Neural progenitor cell (in vitro differentiated cells): Measurements from ENCODE around the gene SBF1. TPM values are rescaled to one million over a fixed set of nuclear protein-coding genes. Genes with fewer than 3 reads are reported as not detected.

Source experiments
- DNase-seq: peaks from one replicate; pipeline ENCODE4 v3.0.0-alpha.2; 2016; ENCODE audit warnings: low spot score
- H2AFZ ChIP-seq: fragments of 200-600 bp; sonication (generic); replicated peaks from 2 replicates; pipeline ENCODE4 v1.6.1; 2016; ENCODE audit warnings: antibody characterized with exemption
- H3F3A ChIP-seq: fragments of 200-600 bp; sonication (generic); 2 replicates; pipeline ENCODE4 v1.6.1; 2016; ENCODE audit warnings: antibody characterized with exemption, low read depth
- H3K27ac ChIP-seq: fragments of 200-600 bp; sonication (generic); 2 replicates; pipeline ENCODE4 v1.5.1; 2016; ENCODE audit warnings: mild to moderate bottlenecking
- H3K27me3 ChIP-seq: fragments of 200-600 bp; sonication (generic); 2 replicates; pipeline ENCODE4 v1.6.1; 2016; ENCODE audit warnings: mild to moderate bottlenecking, moderate library complexity
- H3K36me3 ChIP-seq: fragments of 200-600 bp; sonication (generic); 2 replicates; pipeline ENCODE4 v1.5.1; 2016
- H3K4me1 ChIP-seq: fragments of 200-600 bp; sonication (generic); 2 replicates; pipeline ENCODE4 v1.6.1; 2016; ENCODE audit warnings: mixed run types
- H3K4me2 ChIP-seq: fragments of 200-600 bp; sonication (generic); 2 replicates; pipeline ENCODE4 v1.6.1; 2016
- H3K4me3 ChIP-seq: fragments of 200-600 bp; sonication (generic); 2 replicates; pipeline ENCODE4 v1.5.1; 2016
- H3K79me2 ChIP-seq: fragments of 200-600 bp; sonication (generic); 2 replicates; pipeline ENCODE4 v1.6.1; 2016; ENCODE audit warnings: low read depth
- H3K9ac ChIP-seq: fragments of 200-600 bp; sonication (generic); 2 replicates; pipeline ENCODE4 v1.6.1; 2016
- H3K9me3 ChIP-seq: fragments of 200-600 bp; sonication (generic); 2 replicates; pipeline ENCODE4 v1.5.1; 2016; ENCODE audit warnings: low read depth
- H4K20me1 ChIP-seq: fragments of 200-600 bp; sonication (generic); 2 replicates; pipeline ENCODE4 v1.6.1; 2016; ENCODE audit warnings: low read depth
- H3K27ac Mint-ChIP-seq: 3 replicates; pipeline ENCODE4 v1.8.0; 2021; ENCODE audit warnings: mixed read lengths
- H3K27me3 Mint-ChIP-seq: 2 replicates; pipeline ENCODE4 v1.8.0; 2022; ENCODE audit warnings: low read depth, mild to moderate bottlenecking, inconsistent platforms, moderate library complexity, mixed read lengths; ENCODE audit not compliant: insufficient read depth
- H3K36me3 Mint-ChIP-seq: 3 replicates; pipeline ENCODE4 v1.8.0; 2021; ENCODE audit warnings: mixed read lengths
- H3K4me1 Mint-ChIP-seq: 3 replicates; pipeline ENCODE4 v1.8.0; 2021; ENCODE audit warnings: mixed read lengths
- H3K4me3 Mint-ChIP-seq: 3 replicates; pipeline ENCODE4 v1.8.0; 2021; ENCODE audit warnings: mild to moderate bottlenecking, moderate library complexity, mixed read lengths
- H3K9me3 Mint-ChIP-seq: 3 replicates; pipeline ENCODE4 v1.8.0; 2020; ENCODE audit warnings: mixed read lengths
- EZH2 ChIP-seq: fragments of 200-600 bp; sonication (generic); IDR thresholded peaks from 2 replicates; pipeline ENCODE4 v1.6.1; 2017; ENCODE audit warnings: antibody characterized with exemption, mild to moderate bottlenecking, moderate library complexity
- EZH2phosphoT487 ChIP-seq: fragments of 200-600 bp; sonication (generic); IDR thresholded peaks from 2 replicates; pipeline ENCODE4 v1.6.1; 2017; ENCODE audit warnings: antibody characterized with exemption
- total RNA-seq: library from RNA; depleted of rRNA; stranded (reverse); fragments of >200 nt; gene quantifications from 2 replicates; pipeline ENCODE4 v1.2.3, GENCODE V29; 2015; ENCODE audit warnings: low replicate concordance
- TF ChIP-seq, protein P1 (sequence below): fragments of 200-600 bp; sonication (generic); IDR thresholded peaks from 2 replicates; pipeline ENCODE4 v1.5.1; 2017; ENCODE audit warnings: antibody characterized with exemption, mild to moderate bottlenecking

The SBF1 gene
- total RNA-seq, 1 donor from 2014 or later, result 25.8 TPM

DNA sequence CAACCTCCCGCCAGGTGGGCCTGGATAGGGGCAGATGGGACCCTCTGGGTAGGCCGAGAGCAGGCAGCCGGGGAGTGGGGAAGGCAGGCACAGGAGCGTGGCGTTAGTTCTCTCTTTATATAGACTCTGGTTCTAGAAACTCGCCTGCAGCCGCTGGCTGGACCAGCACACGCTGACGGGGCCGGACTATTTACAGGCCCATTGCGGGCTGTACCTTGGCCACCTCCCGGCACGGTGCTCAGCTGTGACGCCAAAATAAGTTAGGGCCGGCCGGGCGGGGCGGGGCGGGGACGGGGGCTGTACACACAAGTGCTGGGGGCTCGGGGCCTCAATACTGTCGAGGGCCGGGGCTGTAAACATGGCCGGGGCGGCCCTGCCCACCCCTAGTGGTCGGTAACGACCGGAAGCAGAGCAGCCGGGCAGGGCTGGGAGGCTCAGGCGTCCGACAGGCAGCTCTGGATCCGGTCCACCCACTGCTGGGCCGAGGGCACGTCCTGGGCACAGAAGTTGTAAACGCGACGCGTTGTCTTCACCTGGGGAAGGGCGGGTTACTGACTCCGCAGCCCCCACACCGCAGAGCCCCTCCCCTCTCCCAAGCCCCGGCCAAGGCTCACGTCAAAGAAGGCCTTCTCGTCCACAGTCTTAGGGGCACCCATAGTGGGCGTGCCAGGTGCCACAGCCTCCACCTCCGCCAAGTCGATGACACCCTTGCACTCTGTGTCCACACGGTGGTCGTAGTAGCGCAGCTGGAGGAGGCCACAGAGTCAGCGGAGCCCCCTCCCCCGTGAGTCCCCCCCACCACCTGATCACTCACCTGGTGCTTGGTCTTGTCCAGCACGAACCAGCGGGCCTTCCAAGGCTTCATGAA is 27.9 kb downstream of the SBF1 start:
- Histone ChIP-seq H3K4me2 (no peak overlapping the region), H3K4me1 (no peaks in the 10 kb centered on the region), H3F3A (peaks cover 13% of the 10 kb centered on the region), H3K27ac (peak overlapping the region; percentile 20), H3K9me3 (no peaks in the 10 kb centered on the region), H3K4me3 (no peak overlapping the region), H3K79me2 (no peaks in the 10 kb centered on the region), H3K36me3 (no peaks in the 10 kb centered on the region), H3K9ac (no peak overlapping the region), H2AFZ (no peak overlapping the region), H3K27me3 (no peaks in the 10 kb centered on the region), H4K20me1 (peaks cover 36% of the 10 kb centered on the region)
- Mint-ChIP-seq H3K27me3 (peaks cover 6% of the 10 kb centered on the region), H3K4me1 (peaks cover 2% of the 10 kb centered on the region), H3K4me3 (no peak overlapping the region), H3K36me3 (peaks cover 22% of the 10 kb centered on the region), H3K9me3 (no peaks in the 10 kb centered on the region), H3K27ac (no peak overlapping the region)
- DNase-seq, result no peak
- TF ChIP-seq EZH2phosphoT487 (no peak), EZH2 (no peak)
- TF ChIP-seq, protein P1, sequence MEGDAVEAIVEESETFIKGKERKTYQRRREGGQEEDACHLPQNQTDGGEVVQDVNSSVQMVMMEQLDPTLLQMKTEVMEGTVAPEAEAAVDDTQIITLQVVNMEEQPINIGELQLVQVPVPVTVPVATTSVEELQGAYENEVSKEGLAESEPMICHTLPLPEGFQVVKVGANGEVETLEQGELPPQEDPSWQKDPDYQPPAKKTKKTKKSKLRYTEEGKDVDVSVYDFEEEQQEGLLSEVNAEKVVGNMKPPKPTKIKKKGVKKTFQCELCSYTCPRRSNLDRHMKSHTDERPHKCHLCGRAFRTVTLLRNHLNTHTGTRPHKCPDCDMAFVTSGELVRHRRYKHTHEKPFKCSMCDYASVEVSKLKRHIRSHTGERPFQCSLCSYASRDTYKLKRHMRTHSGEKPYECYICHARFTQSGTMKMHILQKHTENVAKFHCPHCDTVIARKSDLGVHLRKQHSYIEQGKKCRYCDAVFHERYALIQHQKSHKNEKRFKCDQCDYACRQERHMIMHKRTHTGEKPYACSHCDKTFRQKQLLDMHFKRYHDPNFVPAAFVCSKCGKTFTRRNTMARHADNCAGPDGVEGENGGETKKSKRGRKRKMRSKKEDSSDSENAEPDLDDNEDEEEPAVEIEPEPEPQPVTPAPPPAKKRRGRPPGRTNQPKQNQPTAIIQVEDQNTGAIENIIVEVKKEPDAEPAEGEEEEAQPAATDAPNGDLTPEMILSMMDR, result no peak

DNA sequence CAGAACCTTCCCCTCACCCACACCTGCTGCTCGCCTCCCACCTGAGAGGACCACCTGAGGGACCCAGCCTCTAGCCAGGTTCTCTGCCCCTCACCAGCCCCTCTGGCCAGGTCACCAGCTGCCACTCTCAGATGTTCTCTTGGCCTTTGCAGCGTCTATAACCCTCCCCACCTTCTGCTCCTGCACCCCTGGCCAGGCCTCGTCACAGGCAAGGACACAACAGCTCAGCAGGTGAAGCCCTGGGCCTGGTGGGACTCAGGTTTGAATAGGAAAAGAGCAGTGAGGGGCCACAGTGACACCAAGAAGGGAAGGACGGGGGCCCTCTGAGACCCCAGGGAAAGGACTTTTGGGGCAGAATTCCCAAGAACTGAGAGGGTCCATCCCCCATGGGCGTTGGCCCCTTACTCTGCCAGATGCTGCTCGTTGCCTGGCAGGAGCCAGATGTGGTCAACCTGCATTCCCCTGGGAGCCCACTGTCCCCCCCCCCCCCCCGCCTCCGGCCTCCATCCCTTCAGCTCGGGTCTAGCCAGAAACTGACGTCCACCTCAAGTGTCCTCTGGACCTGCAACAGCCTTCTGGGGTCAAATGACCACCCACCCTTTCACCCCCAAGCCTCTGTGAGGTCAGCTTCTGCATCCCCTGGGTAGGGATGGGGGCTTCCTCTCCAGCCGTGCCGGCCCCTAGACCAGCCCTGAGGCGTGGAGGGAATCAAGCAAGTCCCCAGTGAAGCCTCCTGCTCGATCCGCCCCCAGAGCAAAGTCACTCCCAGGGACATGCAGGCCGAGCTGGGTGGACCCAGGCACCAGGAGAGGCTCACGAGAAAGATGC is 28.7 kb downstream of the SBF1 start:
- TF ChIP-seq, protein P1, result no peak
- TF ChIP-seq EZH2, result no peak
- no peak for TF ChIP-seq EZH2phosphoT487
- Histone ChIP-seq H4K20me1 (peaks cover 36% of the 10 kb centered on the region), H3K4me1 (no peaks in the 10 kb centered on the region), H3K36me3 (no peaks in the 10 kb centered on the region), H3K4me2 (no peak overlapping the region), H2AFZ (no peak overlapping the region), H3F3A (peaks cover 13% of the 10 kb centered on the region), H3K4me3 (no peak overlapping the region), H3K79me2 (no peaks in the 10 kb centered on the region), H3K9me3 (no peaks in the 10 kb centered on the region), H3K27ac (peak overlapping the region; percentile 20), H3K27me3 (no peaks in the 10 kb centered on the region), H3K9ac (no peak overlapping the region)
- H3K27me3 Mint-ChIP-seq, result peaks cover 9% of the 10 kb centered on the region
- peaks cover 18% of the 10 kb centered on the region for H3K36me3 Mint-ChIP-seq
- H3K4me1 Mint-ChIP-seq, result peaks cover 2% of the 10 kb centered on the region
- DNase-seq, result no peak
- no peak overlapping the region for H3K27ac Mint-ChIP-seq
- H3K4me3 Mint-ChIP-seq, result no peak overlapping the region
- no peaks in the 10 kb centered on the region for H3K9me3 Mint-ChIP-seq

DNA sequence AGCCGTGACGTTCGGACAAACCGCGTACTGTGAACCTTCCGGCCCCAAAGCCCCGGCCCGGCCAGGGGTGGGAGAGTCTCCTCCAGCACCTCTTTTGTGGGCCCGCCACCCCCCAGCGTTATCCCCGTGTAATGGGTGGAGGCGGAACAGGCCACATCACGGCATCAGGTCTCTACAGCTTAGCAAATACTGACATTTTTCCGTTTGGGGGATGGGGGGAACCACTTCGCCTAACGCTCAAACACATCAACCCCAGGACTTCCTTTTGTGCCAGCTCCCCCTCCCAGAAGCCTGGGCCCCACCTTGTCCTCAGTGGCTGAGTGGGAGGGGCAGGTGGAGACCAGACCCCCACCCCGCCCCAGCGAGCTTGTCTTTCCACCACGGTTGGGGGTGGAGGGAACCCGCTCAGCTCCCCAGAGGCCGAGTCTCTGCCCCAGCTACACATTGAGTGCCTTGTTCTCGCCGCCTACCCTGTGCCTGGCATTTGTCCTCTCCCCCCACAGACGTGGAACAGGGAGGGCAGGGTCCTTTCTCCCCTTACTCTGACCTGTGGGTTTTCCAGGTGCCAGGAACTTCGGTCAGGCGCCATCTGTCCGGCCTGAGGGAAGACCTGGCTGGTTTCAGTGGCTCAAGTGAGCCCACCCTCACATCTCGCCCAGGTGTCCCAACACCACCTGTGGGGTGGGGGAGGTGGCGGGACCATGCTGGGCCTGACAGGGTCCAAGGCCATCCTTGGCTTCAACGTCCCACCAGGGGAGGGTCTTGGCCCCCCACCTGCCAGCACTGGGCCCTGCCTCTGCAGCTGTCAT is 29.6 kb downstream of the SBF1 start:
- Histone ChIP-seq H3K4me3 (no peak overlapping the region), H3K27me3 (no peaks in the 10 kb centered on the region), H3K36me3 (no peaks in the 10 kb centered on the region), H3K4me1 (no peaks in the 10 kb centered on the region), H2AFZ (no peak overlapping the region), H3K9ac (no peak overlapping the region), H3K9me3 (no peaks in the 10 kb centered on the region), H3K4me2 (no peak overlapping the region), H3K79me2 (no peaks in the 10 kb centered on the region), H3F3A (peaks cover 13% of the 10 kb centered on the region), H4K20me1 (peaks cover 33% of the 10 kb centered on the region), H3K27ac (peak overlapping the region; percentile 37)
- DNase-seq, result no peak
- Mint-ChIP-seq H3K4me1 (peaks cover 2% of the 10 kb centered on the region), H3K27ac (no peak overlapping the region), H3K9me3 (no peaks in the 10 kb centered on the region), H3K4me3 (no peak overlapping the region), H3K36me3 (peaks cover 15% of the 10 kb centered on the region), H3K27me3 (peaks cover 9% of the 10 kb centered on the region)
- TF ChIP-seq EZH2phosphoT487, result no peak
- TF ChIP-seq, protein P1, result no peak
- TF ChIP-seq EZH2, result no peak
